GM11168 (cell line): Measurements from ENCODE around the gene FEM1B.

Source experiments
- in situ Hi-C: fragments of 300-500 bp; cut with MboI; formaldehyde crosslinking; loops from one replicate; pipeline ENCODE4 v1.12.0; 2022; ENCODE audit warnings: low sequenced_read_pairs; ENCODE audit not compliant: unreplicated experiment

Gene FEM1B

GRCh38 chr15:68303134-68303533 is 25.6 kb downstream of the FEM1B start:
- in situ Hi-C loops = no loop called here

DNA sequence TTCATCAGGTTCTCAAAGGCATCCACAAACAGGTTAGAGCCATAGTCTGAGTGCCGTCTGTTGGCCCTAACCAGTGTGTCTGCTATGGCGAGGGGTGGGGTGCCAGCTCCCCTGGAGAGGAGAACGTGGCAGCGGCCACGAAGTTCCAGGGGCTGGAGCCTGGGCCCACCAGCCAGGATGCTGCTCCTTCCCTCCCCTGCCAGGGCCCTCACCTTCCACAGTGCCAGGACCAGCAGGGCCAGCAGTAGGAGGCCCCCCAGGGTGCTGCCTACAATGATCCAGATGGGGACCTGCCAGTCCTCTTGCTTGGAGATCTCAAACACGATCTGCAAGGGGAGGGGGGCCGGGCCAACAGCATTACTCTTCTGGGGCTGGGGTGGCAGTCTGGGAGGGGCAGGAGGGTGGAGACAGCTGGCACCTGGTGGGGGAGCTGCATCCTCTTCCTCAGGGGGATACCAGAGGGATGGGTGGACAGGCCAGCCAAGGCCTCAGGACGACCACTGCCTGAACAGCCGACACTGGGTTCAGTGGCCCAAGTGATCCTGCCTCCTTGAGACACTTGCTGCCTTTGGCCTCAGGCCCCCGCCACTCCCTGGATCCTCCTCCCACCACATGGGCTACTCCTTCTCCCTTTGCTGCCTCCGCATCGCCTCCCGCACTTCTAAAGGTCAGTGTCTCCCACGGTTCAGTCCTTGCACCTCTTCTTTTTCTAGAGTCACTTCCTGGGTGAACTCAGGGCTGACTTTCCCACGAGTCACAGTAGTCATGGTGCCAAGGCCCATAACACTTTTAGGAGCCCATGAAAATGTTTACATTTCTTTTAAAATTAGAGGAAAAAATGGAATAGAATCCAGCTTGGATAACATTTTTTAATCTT is 26.3 kb downstream of the FEM1B start:
- in situ Hi-C loops = no loop called here

- in situ Hi-C loops = no loop called here
These were observed 27.2 kb downstream of the FEM1B start for GRCh38 chr15:68304589-68305337.

DNA sequence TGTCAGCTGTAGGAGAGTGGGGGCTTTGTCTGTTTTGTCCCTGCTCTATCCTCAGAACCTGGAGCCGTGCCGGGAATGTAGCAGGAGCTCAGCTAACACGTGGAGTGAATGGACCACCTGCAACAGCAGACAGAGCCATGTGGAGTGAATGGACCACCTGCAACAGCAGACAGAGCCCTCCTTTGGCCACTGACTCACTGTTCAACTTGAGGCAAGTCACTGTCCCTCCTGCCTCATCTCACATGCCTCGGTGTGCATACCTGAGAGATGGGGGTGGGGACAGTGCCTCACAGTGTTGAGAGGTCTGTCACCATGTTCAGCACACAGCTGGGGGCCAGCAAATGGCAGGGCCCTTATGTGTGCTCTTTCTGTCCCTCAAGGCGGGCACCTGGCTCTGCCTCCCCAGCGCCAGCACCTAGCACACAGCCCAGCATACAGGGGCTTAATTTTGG is 27.9 kb downstream of the FEM1B start:
- in situ Hi-C loops = no loop called here

- in situ Hi-C loops = no loop called here
These were observed 29.8 kb downstream of the FEM1B start for GRCh38 chr15:68307131-68307928.

DNA sequence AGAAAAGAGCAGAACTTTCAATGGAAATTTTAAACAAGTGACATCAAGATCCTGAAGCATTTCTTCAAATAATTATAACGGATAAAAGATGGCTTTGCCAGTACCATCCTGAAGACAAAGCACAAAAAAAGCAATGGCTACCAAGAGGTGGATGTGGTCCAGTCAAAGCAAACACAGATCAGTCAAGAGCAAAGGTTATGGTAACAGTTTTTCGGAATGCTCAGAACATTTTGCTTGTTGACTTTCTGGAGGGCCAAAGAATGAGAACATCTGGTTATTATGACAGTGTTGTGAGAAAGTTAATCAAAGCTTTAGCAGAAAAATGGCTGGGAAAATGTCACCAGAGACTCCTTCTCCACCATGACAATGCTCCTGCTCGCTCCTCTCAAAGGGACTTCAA is 31.5 kb downstream of the FEM1B start:
- in situ Hi-C loops = no loop called here

GRCh38 chr15:68310178-68310803 is 32.7 kb downstream of the FEM1B start:
- in situ Hi-C loops = no loop called here

DNA sequence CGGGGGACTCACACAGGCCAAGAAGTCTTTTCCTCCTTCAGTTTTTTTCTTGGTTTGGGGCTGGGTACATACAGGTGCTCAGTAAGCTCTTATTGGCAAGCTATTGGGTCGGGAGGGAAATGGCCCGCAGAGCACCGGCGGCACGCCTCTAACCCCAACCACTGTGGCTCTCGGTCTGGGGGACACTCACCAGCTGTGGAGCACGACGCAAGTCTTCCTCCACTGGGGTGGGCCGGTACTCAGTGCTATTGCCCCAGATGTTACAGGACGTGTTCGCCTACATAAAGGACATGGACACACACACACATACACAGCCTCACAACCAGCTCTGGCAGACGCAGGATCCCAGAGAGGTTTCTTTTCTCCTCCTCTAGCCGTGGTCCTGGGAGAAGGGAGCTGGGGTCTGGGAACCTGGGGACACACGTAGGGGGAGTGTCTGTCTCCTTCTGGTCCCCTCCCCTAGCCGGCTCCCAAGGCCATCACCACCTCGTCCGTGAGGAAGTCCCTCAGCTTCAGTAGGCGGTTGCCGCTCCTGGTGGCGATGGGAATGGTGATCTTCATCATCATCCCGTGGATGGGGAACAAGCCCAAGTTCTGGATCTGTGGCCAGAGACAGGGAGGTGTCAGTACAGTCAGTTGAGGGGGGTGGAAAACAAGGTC is 33.4 kb downstream of the FEM1B start:
- in situ Hi-C loops = no loop called here

DNA sequence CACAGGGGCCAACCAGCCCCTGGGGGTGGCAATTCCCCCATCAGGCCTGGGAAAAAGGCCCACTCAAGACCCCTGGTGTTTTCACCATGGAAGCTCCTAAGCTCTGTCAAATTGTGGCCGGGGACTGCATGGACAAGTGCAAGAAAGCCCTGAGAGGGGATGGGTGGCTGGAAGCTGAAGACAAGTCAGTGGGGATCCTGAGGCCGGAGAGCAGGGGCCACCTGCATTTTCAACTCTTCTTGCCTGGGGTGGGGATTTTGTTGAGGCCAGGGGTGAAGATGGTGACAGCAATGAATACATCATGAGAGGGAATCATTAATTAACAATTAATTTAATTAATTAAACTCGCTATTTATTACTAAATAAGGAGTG is 33.9 kb downstream of the FEM1B start:
- in situ Hi-C loops = no loop called here

GRCh38 chr15:68311859-68312557 is 34.5 kb downstream of the FEM1B start:
- in situ Hi-C loops = no loop called here

DNA sequence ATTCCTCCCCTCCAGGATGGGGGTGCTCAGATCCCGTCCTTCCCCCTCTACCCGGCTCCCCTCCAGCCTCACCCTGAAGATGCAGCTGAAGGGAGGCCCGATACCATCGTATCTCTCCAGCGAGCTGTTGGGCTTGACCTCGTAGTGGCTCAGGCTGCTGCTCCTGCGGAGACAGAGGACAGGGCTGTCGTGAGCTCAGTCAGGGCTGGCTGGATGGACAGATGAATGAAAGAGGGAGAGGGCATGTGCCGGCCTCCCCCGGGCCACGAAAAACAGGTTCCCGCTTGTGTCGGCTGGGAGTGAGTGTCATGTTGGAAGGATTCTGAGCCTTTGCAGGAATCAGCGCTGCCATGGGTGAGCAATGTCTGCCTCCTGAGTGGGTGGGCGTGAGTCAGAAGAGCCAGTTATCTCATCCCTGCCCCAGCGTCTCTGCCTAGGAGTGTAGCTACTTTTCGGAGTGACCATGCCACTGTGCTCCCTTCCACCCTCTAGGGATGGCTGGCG is 35.2 kb downstream of the FEM1B start:
- in situ Hi-C loops = no loop called here

GRCh38 chr15:68313501-68314410 is 36.2 kb downstream of the FEM1B start:
- in situ Hi-C loops = no loop called here

- in situ Hi-C loops = no loop called here
These were observed 37.0 kb downstream of the FEM1B start for GRCh38 chr15:68314563-68314962.

- in situ Hi-C loops = no loop called here
These were observed 37.5 kb downstream of the FEM1B start for GRCh38 chr15:68315035-68315434.

DNA sequence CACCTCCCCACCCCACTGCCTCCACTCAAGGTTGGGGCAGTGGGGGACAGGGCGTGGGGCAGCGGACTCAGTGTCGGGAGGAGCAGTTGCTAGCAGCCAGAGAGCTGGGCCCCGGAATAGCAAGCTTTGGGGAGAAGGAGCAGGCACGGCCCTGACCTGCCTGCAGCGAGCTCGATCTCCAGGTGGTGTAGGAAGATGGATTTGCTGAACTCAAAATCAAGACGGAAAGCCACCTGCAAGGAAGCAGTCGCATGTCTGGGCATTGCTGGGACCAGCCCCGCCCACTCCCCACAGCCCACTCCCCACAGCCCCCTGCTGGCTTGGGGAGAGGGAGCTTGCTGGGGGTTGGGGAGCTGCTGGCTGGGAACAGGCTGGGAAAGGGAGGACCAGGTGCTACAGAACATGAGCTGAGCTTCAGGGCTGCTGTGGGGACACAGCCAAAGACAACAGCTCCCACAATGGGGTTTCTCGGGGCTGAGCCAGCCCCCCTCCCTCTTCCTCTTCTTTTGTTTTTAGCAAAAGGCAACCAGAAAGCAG is 38.0 kb downstream of the FEM1B start:
- in situ Hi-C loops = no loop called here

- in situ Hi-C loops = no loop called here
These were observed 38.7 kb downstream of the FEM1B start for GRCh38 chr15:68316061-68316804.
